Loucy (cell line): Measurements from ENCODE around the gene MACROD2.

Experiments
- H2AFZ ChIP-seq: fragments of 200-600 bp; sonication (generic); 2 replicates; pipeline ENCODE4 v1.6.0; 2016; ENCODE audit warnings: antibody characterized with exemption, mild to moderate bottlenecking, low read length, moderate library complexity
- H3F3A ChIP-seq: fragments of 200-600 bp; 2 replicates; pipeline ENCODE4 v1.6.0; 2016; ENCODE audit warnings: antibody characterized with exemption, low read depth, mild to moderate bottlenecking
- H3K27me3 ChIP-seq: fragments of 200-600 bp; sonication (generic); 2 replicates; pipeline ENCODE4 v1.6.1; 2014; ENCODE audit warnings: low read length, mild to moderate bottlenecking; ENCODE audit not compliant: insufficient read depth, poor library complexity, severe bottlenecking
- H3K36me3 ChIP-seq: fragments of 200-600 bp; sonication (generic); 2 replicates; pipeline ENCODE4 v1.6.1; 2016; ENCODE audit warnings: low read length; ENCODE audit not compliant: insufficient read depth
- H3K4me1 ChIP-seq: fragments of 200-600 bp; sonication (generic); 2 replicates; pipeline ENCODE4 v1.5.1; 2014; ENCODE audit warnings: low read length, mild to moderate bottlenecking; ENCODE audit not compliant: insufficient read depth, poor library complexity, severe bottlenecking
- H3K4me2 ChIP-seq: fragments of 200-600 bp; sonication (generic); 2 replicates; pipeline ENCODE4 v1.6.0; 2014; ENCODE audit warnings: antibody characterized with exemption, low read length, low read depth, mild to moderate bottlenecking; ENCODE audit not compliant: poor library complexity, severe bottlenecking
- H3K4me3 ChIP-seq: fragments of 200-600 bp; sonication (generic); 2 replicates; pipeline ENCODE4 v1.5.1; 2014; ENCODE audit warnings: low read length, mild to moderate bottlenecking, mixed read lengths; ENCODE audit not compliant: poor library complexity, severe bottlenecking
- H3K79me2 ChIP-seq: fragments of 200-600 bp; sonication (generic); 2 replicates; pipeline ENCODE4 v1.6.1; 2014; ENCODE audit warnings: low read length; ENCODE audit not compliant: insufficient read depth
- H3K9ac ChIP-seq: fragments of 200-600 bp; sonication (generic); 2 replicates; pipeline ENCODE4 v1.6.0; 2014; ENCODE audit warnings: mild to moderate bottlenecking, low read depth, low read length, moderate library complexity; ENCODE audit not compliant: poor library complexity, severe bottlenecking
- H3K9me2 ChIP-seq: fragments of 200-600 bp; sonication (generic); replicated peaks from 2 replicates; pipeline ENCODE4 v1.6.1; 2016; ENCODE audit warnings: low read depth, low read length, mixed read lengths
- H3K9me3 ChIP-seq: fragments of 200-600 bp; sonication (generic); 2 replicates; pipeline ENCODE4 v1.6.1; 2014; ENCODE audit warnings: mild to moderate bottlenecking, antibody characterized with exemption, low read length, low read depth; ENCODE audit not compliant: insufficient read depth
- H4K20me1 ChIP-seq: fragments of 200-600 bp; sonication (generic); 2 replicates; pipeline ENCODE4 v1.6.0; 2014; ENCODE audit warnings: antibody characterized with exemption, low read length, mild to moderate bottlenecking; ENCODE audit not compliant: insufficient read depth, poor library complexity, severe bottlenecking
- EZH2phosphoT487 ChIP-seq: fragments of 200-600 bp; IDR thresholded peaks from 2 replicates; pipeline ENCODE4 v1.6.1; 2018; ENCODE audit warnings: antibody characterized with exemption, mild to moderate bottlenecking, moderate library complexity, borderline replicate concordance
- TF ChIP-seq, protein P1 (sequence below): fragments of 200-600 bp; sonication (generic); conservative IDR thresholded peaks from 2 replicates; pipeline ENCODE4 v1.5.1; 2014; ENCODE audit warnings: mild to moderate bottlenecking, antibody characterized with exemption, low read length

Gene MACROD2

DNA sequence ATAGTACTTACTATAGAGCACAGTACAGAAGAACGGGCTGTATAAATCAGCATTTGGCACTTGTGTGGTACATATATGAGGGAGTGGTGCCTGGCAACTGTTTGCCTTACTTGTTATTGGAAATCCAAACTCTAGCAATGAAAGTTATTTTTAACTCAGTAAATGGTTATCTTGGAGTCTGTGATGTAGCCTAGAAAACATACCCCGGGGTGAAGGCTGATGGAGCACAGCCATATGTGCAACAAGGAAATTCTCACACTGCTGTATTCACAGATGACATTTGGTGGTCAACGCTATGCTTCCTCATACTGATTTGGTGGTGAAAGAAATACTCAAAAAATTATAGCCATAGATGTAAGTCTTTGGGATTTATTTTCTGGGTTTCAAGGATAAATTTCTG, 1149.6 kb downstream of the MACROD2 start:
- Histone ChIP-seq H3K36me3 (no peaks in the 10 kb centered on the region), H3K4me2 (no peak overlapping the region), H4K20me1 (no peaks in the 10 kb centered on the region), H3K9ac (no peak overlapping the region), H3F3A (no peaks in the 10 kb centered on the region), H3K9me2 (no peaks in the 10 kb centered on the region), H3K9me3 (no peaks in the 10 kb centered on the region), H3K79me2 (no peaks in the 10 kb centered on the region), H2AFZ (no peak overlapping the region), H3K27me3 (no peaks in the 10 kb centered on the region), H3K4me3 (no peak overlapping the region), H3K4me1 (no peaks in the 10 kb centered on the region)
- no peak for TF ChIP-seq EZH2phosphoT487
- TF ChIP-seq, protein P1, sequence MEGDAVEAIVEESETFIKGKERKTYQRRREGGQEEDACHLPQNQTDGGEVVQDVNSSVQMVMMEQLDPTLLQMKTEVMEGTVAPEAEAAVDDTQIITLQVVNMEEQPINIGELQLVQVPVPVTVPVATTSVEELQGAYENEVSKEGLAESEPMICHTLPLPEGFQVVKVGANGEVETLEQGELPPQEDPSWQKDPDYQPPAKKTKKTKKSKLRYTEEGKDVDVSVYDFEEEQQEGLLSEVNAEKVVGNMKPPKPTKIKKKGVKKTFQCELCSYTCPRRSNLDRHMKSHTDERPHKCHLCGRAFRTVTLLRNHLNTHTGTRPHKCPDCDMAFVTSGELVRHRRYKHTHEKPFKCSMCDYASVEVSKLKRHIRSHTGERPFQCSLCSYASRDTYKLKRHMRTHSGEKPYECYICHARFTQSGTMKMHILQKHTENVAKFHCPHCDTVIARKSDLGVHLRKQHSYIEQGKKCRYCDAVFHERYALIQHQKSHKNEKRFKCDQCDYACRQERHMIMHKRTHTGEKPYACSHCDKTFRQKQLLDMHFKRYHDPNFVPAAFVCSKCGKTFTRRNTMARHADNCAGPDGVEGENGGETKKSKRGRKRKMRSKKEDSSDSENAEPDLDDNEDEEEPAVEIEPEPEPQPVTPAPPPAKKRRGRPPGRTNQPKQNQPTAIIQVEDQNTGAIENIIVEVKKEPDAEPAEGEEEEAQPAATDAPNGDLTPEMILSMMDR, result no peak

DNA sequence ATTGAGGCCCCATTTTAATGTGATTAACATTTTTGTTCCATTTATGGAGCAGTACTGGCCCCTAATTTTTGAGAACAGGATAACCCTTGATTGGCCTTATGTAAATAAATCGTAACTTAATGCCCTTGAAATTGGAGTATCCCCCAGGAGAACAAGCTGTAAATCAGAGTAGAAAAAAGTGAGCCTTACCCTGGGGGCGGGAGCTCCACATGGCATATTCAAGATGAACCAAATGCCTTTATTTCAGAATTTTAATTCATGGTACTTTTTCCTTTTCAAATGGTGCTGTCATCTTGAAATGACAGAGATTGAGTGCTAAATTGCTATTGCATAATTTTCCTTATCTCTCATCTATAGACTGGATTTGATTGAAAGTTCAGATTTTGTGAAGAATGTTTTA, 1151.6 kb downstream of the MACROD2 start:
- H3K27me3 ChIP-seq, result no peaks in the 10 kb centered on the region
- H3K9me2 ChIP-seq, result no peaks in the 10 kb centered on the region
- no peaks in the 10 kb centered on the region for H3F3A ChIP-seq
- no peaks in the 10 kb centered on the region for H3K79me2 ChIP-seq
- no peaks in the 10 kb centered on the region for H3K9me3 ChIP-seq
- no peak overlapping the region for H3K4me3 ChIP-seq
- H3K36me3 ChIP-seq, result no peaks in the 10 kb centered on the region
- H2AFZ ChIP-seq, result no peak overlapping the region
- no peak for TF ChIP-seq EZH2phosphoT487
- TF ChIP-seq, protein P1, result no peak
- no peak overlapping the region for H3K9ac ChIP-seq
- no peak overlapping the region for H3K4me2 ChIP-seq
- no peaks in the 10 kb centered on the region for H3K4me1 ChIP-seq
- H4K20me1 ChIP-seq, result no peaks in the 10 kb centered on the region

DNA sequence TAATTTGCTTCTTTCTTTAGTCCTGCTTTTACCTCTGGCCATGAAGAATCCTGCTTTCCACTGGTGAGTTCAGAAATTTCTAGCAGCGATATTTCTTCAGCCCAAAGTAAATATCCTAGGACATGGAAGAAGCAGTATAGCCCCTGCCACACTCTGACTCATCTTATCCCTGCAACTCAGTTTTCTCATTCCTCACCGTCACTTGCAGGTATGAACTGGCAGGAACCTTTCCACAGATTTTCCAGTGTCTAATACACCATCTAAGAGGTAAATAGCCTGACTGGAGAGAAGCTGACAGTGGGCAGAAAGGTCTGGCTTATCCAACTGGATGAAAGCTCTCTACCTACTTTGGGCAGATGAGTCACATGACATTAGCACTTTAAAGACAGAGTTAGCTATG, 1158.8 kb downstream of the MACROD2 start:
- Histone ChIP-seq H3K9me3 (no peaks in the 10 kb centered on the region), H3F3A (no peaks in the 10 kb centered on the region), H3K27me3 (no peaks in the 10 kb centered on the region), H2AFZ (no peak overlapping the region), H3K4me2 (no peak overlapping the region), H3K9ac (no peak overlapping the region), H4K20me1 (no peaks in the 10 kb centered on the region), H3K36me3 (no peaks in the 10 kb centered on the region), H3K4me3 (no peak overlapping the region), H3K4me1 (peaks cover 5% of the 10 kb centered on the region), H3K9me2 (no peaks in the 10 kb centered on the region), H3K79me2 (no peaks in the 10 kb centered on the region)
- TF ChIP-seq, protein P1, result no peak
- TF ChIP-seq EZH2phosphoT487, result no peak
